PFSK-1 (cell line): Measurements from ENCODE around the gene SLC26A4.

Experiments used
- FOXP2 ChIP-seq: optimal IDR thresholded peaks from 2 replicates; pipeline ENCODE3; 2011; ENCODE audit warnings: borderline replicate concordance, control low read depth, inconsistent platforms; ENCODE audit not compliant: insufficient read depth; ENCODE audit errors: extremely low read length, extremely low read depth
- POLR2AphosphoS5 ChIP-seq: IDR thresholded peaks from 2 replicates; pipeline ENCODE4 v1.6.1; 2012; ENCODE audit warnings: low read depth, mild to moderate bottlenecking, control low read depth, low read length, moderate library complexity
- REST ChIP-seq, 2 experiments: IDR thresholded peaks; 2 replicates each; pipeline versions ENCODE4 v1.6.1 to v1.8.0; 2011 to 2012; ENCODE audit warnings: low read depth in 2 of 2, low read length in 2 of 2, control low read depth in 1 of 2, inconsistent platforms in 1 of 2, mild to moderate bottlenecking in 1 of 2, moderate library complexity in 1 of 2; ENCODE audit not compliant: insufficient read depth in 1 of 2
- SIN3A ChIP-seq: IDR thresholded peaks from 2 replicates; pipeline ENCODE4 v1.6.1; 2012; ENCODE audit warnings: mild to moderate bottlenecking, low read length, moderate library complexity, borderline replicate concordance; ENCODE audit not compliant: insufficient read depth
- TAF1 ChIP-seq: IDR thresholded peaks from 2 replicates; pipeline ENCODE4 v1.6.1; 2012; ENCODE audit warnings: low read length, control low read depth, borderline replicate concordance; ENCODE audit not compliant: insufficient read depth

GRCh38 chr7:107751113-107751512 lies 90.5 kb downstream of the SLC26A4 start:
- no peak for TF ChIP-seq TAF1
- no peak for TF ChIP-seq POLR2AphosphoS5
- no peak for TF ChIP-seq SIN3A
- no peak for TF ChIP-seq REST (IDR thresholded peaks at IDR 0.05; ENCODE audit: insufficient read depth in 1 of 2, low read depth in 2 of 2, low read length in 2 of 2)
- no peak for TF ChIP-seq FOXP2
